ENCODE results near the gene ARHGEF11.

ARHGEF11 gene

DNA sequence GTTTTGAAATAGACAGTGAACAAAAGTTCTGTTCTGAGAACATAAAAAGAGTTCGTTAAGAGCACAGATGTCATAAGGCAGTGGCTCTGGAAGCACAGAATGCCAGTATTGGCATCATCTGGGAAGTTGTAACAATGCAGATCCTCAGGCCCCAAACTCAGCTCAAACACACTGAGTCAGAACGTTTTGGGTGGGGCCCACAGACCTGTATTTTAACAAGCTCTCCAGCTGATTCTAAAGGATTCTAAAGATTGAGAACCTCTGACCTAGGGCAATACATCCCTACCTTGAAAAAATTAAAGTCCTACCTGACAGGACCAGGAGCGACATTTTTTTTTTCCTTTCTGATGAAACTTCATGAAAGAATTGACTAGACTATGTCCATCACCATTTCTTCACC lies 13.2 kb downstream of the ARHGEF11 start:
- DNase-seq (ENCODE audit: low read depth): no peak
- no peak overlapping the region for H3K4me3 ChIP-seq (ENCODE audit: low read depth, low read length)
- TF ChIP-seq, protein P1, sequence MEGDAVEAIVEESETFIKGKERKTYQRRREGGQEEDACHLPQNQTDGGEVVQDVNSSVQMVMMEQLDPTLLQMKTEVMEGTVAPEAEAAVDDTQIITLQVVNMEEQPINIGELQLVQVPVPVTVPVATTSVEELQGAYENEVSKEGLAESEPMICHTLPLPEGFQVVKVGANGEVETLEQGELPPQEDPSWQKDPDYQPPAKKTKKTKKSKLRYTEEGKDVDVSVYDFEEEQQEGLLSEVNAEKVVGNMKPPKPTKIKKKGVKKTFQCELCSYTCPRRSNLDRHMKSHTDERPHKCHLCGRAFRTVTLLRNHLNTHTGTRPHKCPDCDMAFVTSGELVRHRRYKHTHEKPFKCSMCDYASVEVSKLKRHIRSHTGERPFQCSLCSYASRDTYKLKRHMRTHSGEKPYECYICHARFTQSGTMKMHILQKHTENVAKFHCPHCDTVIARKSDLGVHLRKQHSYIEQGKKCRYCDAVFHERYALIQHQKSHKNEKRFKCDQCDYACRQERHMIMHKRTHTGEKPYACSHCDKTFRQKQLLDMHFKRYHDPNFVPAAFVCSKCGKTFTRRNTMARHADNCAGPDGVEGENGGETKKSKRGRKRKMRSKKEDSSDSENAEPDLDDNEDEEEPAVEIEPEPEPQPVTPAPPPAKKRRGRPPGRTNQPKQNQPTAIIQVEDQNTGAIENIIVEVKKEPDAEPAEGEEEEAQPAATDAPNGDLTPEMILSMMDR (IDR thresholded peaks at IDR 0.05; ENCODE audit: low read depth, low read length): no peak
- TF ChIP-seq MYC (IDR thresholded peaks at IDR 0.05; ENCODE audit: low read depth, low read length) (no peak), POLR2A (IDR thresholded peaks at IDR 0.05; ENCODE audit: extremely low read depth, insufficient read length) (no peak)
- TF ChIP-seq, protein P2, sequence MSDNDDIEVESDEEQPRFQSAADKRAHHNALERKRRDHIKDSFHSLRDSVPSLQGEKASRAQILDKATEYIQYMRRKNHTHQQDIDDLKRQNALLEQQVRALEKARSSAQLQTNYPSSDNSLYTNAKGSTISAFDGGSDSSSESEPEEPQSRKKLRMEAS (IDR thresholded peaks at IDR 0.05; ENCODE audit: low read depth, low read length): no peak

DNA sequence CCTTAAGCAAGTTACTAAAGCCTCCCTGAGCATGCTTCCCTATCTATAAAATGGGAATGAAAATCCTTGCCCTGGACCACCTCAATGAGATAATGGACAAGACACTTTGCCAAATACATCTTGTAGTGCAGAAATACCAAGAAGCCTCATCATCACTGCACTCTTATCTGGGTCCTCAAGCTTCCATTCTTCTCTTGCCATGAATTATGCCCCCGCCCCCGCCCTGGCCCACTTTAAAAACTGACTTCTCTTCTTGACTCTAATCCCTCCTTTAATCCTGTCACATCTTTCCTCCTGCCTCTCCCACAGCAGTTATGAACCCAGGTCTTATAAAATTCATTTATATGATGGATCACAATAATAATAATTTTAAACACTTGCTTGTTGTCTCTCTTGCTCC lies 14.8 kb downstream of the ARHGEF11 start:
- DNase-seq (ENCODE audit: low read depth): no peak
- no peak for TF ChIP-seq MYC (IDR thresholded peaks at IDR 0.05; ENCODE audit: low read depth, low read length)
- TF ChIP-seq, protein P2 (IDR thresholded peaks at IDR 0.05; ENCODE audit: low read depth, low read length): no peak
- no peak for TF ChIP-seq POLR2A (IDR thresholded peaks at IDR 0.05; ENCODE audit: extremely low read depth, insufficient read length)
- TF ChIP-seq, protein P1 (IDR thresholded peaks at IDR 0.05; ENCODE audit: low read depth, low read length): no peak
- H3K4me3 ChIP-seq (ENCODE audit: low read depth, low read length): no peak overlapping the region

DNA sequence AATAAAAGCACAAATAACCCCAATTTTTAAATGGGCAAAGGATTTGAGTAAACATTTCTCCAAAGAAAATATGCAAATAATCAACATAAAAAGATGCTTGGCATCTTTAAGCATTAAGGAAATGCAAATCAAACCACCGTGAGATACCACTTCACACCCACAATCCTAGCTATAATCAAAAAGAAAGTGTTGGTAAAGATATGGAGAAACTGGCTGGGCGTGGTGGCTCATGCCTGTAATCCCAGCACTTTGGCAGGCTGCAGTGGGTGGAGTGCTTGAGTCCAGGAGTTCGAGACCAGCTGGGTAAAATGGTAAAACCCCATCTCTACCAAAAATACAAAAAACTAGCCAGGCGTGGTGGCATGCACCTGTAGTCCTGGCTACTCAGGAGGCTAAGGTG lies 16.9 kb downstream of the ARHGEF11 start:
- TF ChIP-seq MYC (IDR thresholded peaks at IDR 0.05; ENCODE audit: low read depth, low read length): no peak
- no peak for TF ChIP-seq POLR2A (IDR thresholded peaks at IDR 0.05; ENCODE audit: extremely low read depth, insufficient read length)
- TF ChIP-seq, protein P2 (IDR thresholded peaks at IDR 0.05; ENCODE audit: low read depth, low read length): no peak
- TF ChIP-seq, protein P1 (IDR thresholded peaks at IDR 0.05; ENCODE audit: low read depth, low read length): no peak
- no peak overlapping the region for H3K4me3 ChIP-seq (ENCODE audit: low read depth, low read length)

DNA sequence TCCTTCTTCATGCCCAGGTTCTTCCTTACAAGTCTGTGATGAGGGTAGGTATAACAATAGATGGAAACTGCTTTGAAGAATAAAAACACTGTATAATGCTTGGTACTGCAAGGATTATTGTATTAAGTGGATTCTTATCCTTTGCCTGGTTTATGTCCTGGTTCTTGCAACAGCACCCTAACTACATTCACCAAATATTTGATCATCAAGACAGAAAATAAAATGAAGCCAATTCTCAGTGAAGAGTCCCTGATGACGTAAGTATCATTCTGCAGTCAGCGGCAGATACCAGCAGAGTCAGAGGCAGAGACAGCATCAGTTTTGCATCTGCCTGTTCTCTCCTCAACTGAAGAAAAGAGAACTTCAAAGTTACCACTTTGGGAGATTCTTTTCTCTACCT lies 19.7 kb downstream of the ARHGEF11 start:
- TF ChIP-seq POLR2A (IDR thresholded peaks at IDR 0.05; ENCODE audit: extremely low read depth, insufficient read length): no peak
- TF ChIP-seq, protein P2 (IDR thresholded peaks at IDR 0.05; ENCODE audit: low read depth, low read length): no peak
- TF ChIP-seq MYC (IDR thresholded peaks at IDR 0.05; ENCODE audit: low read depth, low read length): no peak
- TF ChIP-seq, protein P1 (IDR thresholded peaks at IDR 0.05; ENCODE audit: low read depth, low read length): no peak
- no peak overlapping the region for H3K4me3 ChIP-seq (ENCODE audit: low read depth, low read length)
- no peak for DNase-seq (ENCODE audit: low read depth)

More for the DNA sequence above, 16.9 kb downstream of the ARHGEF11 start:
- no peak for DNase-seq (ENCODE audit: low read depth)

DNA sequence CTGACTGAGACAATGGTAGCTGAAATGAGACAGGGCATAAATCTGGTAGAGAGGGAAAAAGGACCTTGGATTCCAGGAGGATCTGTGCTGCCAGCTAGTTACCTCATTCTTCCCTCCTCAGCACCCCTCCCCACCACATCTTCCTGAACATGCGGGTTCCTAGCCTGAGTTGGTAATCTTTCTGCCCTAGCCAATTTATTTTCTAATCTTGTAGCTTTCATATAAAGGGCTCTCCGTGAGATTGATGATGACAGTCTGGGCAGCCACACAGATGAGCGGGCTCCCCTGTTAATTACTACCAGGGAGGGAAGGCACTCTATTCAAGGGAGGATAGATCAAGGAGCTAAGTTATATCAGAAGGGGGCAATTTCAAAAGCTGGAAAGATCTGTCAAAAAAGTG lies 20.2 kb downstream of the ARHGEF11 start:
- TF ChIP-seq, protein P1 (IDR thresholded peaks at IDR 0.05; ENCODE audit: low read depth, low read length): no peak

DNA sequence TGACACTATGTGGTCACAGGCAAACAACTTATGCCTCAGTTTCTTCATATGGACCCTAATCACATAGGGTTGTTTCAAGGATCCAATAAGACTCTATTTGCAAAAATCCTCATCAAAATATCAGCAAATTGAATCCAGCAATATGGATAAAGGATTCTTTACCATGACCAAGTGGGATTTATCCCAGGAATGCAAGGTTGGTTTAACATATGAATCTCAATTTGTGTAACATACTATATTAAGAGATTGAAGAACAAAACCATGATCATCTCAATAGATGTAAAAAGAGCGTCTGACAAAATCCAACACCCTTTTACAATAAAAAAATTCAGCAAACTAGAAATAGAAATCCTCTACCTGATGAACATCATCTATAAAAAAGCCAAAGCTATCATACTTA lies 23.9 kb downstream of the ARHGEF11 start:
- DNase-seq (ENCODE audit: low read depth): no peak
- TF ChIP-seq, protein P2 (IDR thresholded peaks at IDR 0.05; ENCODE audit: low read depth, low read length): no peak
- no peak for TF ChIP-seq MYC (IDR thresholded peaks at IDR 0.05; ENCODE audit: low read depth, low read length)
- H3K4me3 ChIP-seq (ENCODE audit: low read depth, low read length): no peak overlapping the region

More for the DNA sequence above, 20.2 kb downstream of the ARHGEF11 start:
- DNase-seq (ENCODE audit: low read depth): no peak
- H3K4me3 ChIP-seq (ENCODE audit: low read depth, low read length): no peak overlapping the region

Data from NB4 (cell line).